HFFc6 (cell line): ENCODE measurements around the gene DENR. TPM values are rescaled to one million over a fixed set of nuclear protein-coding genes. Genes with fewer than 3 reads are reported as not detected.

Source experiments
- DNase-seq: peaks from one replicate; pipeline ENCODE4 v3.0.0-alpha.2; 2018
- H3K27ac Mint-ChIP-seq: 2 replicates; pipeline ENCODE4 v1.8.0; 2020; ENCODE audit warnings: mild to moderate bottlenecking, mixed read lengths
- H3K27me3 Mint-ChIP-seq: 2 replicates; pipeline ENCODE4 v1.8.0; 2021; ENCODE audit warnings: mild to moderate bottlenecking, moderate library complexity, mixed read lengths; ENCODE audit not compliant: insufficient read depth
- H3K36me3 Mint-ChIP-seq: 2 replicates; pipeline ENCODE4 v1.8.0; 2021; ENCODE audit warnings: low read depth, mixed read lengths
- H3K4me1 Mint-ChIP-seq: 2 replicates; pipeline ENCODE4 v1.8.0; 2020; ENCODE audit warnings: low read depth, mixed read lengths
- H3K4me3 Mint-ChIP-seq: 2 replicates; pipeline ENCODE4 v1.8.0; 2020; ENCODE audit warnings: mild to moderate bottlenecking, moderate library complexity, mixed read lengths
- H3K9me3 Mint-ChIP-seq: 2 replicates; pipeline ENCODE4 v1.8.0; 2020; ENCODE audit warnings: mild to moderate bottlenecking, mixed read lengths
- total RNA-seq, 6 experiments: library from RNA; stranded (reverse); fragmentation: NEBNext Ultra II Directional; extraction: Animal tissue kit (Norgen Biotek cat#: 25700); gene quantifications; 2 replicates in 1 of 6; 3 replicates in 5 of 6; pipeline ENCODE4 v1.2.3, GENCODE V29; 2021
- TF ChIP-seq, protein P1 (sequence below): fragments of 200-600 bp; sonication (generic); IDR thresholded peaks from 2 replicates; pipeline ENCODE4 v1.5.0; 2021; ENCODE audit warnings: antibody characterized with exemption, mild to moderate bottlenecking

Gene DENR
- total RNA-seq, 6 experiments from 2014 or later, result 53.2 to 66.7 (median 61.7) TPM

DNA sequence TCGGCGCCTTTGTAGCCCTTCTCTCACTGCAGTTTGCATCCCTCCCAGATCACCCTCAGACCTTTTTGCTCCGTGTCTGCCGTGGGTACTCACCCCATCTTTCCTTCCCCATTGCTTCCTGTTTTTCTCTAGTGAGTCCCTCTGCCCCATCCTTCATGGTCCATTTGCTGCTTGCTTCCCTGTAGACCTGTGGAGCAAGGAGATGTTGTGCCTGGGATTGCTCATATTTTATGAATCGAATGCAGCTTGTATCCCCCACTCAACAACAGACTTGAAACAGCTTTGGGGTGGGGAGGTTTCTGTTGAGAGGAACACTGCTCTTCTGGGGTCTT lies 661 bp downstream of the DENR start:
- Mint-ChIP-seq H3K9me3 (no peaks in the 10 kb centered on the region), H3K27ac (peak overlapping the region; percentile 81), H3K27me3 (peaks cover 3% of the 10 kb centered on the region), H3K4me3 (peak overlapping the region; percentile 95), H3K36me3 (peaks cover 45% of the 10 kb centered on the region), H3K4me1 (peaks cover 37% of the 10 kb centered on the region)
- no peak for DNase-seq
- TF ChIP-seq, protein P1, sequence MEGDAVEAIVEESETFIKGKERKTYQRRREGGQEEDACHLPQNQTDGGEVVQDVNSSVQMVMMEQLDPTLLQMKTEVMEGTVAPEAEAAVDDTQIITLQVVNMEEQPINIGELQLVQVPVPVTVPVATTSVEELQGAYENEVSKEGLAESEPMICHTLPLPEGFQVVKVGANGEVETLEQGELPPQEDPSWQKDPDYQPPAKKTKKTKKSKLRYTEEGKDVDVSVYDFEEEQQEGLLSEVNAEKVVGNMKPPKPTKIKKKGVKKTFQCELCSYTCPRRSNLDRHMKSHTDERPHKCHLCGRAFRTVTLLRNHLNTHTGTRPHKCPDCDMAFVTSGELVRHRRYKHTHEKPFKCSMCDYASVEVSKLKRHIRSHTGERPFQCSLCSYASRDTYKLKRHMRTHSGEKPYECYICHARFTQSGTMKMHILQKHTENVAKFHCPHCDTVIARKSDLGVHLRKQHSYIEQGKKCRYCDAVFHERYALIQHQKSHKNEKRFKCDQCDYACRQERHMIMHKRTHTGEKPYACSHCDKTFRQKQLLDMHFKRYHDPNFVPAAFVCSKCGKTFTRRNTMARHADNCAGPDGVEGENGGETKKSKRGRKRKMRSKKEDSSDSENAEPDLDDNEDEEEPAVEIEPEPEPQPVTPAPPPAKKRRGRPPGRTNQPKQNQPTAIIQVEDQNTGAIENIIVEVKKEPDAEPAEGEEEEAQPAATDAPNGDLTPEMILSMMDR, result no peak

GRCh38 chr12:122754790-122755189 lies 2.2 kb downstream of the DENR start:
- no peak for DNase-seq
- Mint-ChIP-seq H3K36me3 (peaks cover 45% of the 10 kb centered on the region), H3K4me1 (peaks cover 37% of the 10 kb centered on the region), H3K4me3 (no peak overlapping the region; the same call in 1 of the 2 replicates), H3K27ac (peak overlapping the region; percentile 45; the same call in 1 of the 2 replicates), H3K9me3 (no peaks in the 10 kb centered on the region), H3K27me3 (peaks cover 3% of the 10 kb centered on the region)
- TF ChIP-seq, protein P1, result no peak

DNA sequence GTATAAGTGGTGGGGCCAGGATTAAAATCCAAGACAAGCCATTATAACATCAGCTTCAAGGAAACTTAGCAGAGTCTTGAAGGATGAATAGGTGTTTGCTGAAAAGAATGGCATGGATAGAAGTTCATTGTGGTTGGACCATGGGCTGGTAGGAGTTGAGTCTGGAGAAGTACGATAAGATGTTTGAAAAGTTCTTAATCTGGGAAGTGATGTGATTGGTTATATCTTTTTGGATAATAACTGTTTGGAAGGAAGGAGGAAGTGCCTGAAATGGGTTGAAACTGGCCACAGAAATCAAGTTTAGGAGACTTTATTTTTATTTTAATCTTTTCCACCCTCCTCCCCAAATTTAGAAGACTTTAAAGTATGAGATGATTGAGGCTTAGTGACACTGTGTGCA lies 4.9 kb downstream of the DENR start:
- no peak for DNase-seq
- 0 out of 2 replicates have a peak overlapping the region, but pooled peaks have one; percentile 9 for H3K27ac Mint-ChIP-seq
- TF ChIP-seq, protein P1, result no peak
- H3K36me3 Mint-ChIP-seq, result peaks cover 45% of the 10 kb centered on the region
- no peaks in the 10 kb centered on the region for H3K9me3 Mint-ChIP-seq
- H3K4me3 Mint-ChIP-seq, result no peak overlapping the region
- no peaks in the 10 kb centered on the region for H3K27me3 Mint-ChIP-seq
- peaks cover 27% of the 10 kb centered on the region for H3K4me1 Mint-ChIP-seq

DNA sequence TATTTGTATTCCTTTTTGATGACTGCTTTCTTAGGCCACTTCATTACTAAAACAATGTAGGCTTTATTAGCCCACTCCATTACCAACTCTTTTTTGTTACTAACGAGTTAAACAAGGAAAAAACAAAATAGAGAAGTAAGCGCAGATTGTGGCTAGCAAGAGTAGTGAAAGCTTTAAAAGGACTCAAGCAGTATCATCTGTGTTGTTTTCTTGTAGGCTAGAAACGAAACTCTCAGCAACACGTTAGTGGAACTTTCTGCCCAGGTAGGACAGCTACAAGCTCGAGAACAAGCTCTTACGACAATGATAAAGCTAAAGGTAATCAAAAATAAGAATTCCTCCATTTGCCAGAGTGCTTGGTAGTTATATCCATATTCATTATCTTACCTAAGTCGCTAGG lies 32.9 kb downstream of the DENR start:
- no peak overlapping the region for H3K4me3 Mint-ChIP-seq
- peaks cover 1% of the 10 kb centered on the region; the same call in 1 of the 2 replicates for H3K27me3 Mint-ChIP-seq
- peaks cover 22% of the 10 kb centered on the region for H3K4me1 Mint-ChIP-seq
- no peaks in the 10 kb centered on the region for H3K36me3 Mint-ChIP-seq
- no peaks in the 10 kb centered on the region for H3K9me3 Mint-ChIP-seq
- no peak overlapping the region for H3K27ac Mint-ChIP-seq
- DNase-seq, result no peak
- TF ChIP-seq, protein P1, result no peak

DNA sequence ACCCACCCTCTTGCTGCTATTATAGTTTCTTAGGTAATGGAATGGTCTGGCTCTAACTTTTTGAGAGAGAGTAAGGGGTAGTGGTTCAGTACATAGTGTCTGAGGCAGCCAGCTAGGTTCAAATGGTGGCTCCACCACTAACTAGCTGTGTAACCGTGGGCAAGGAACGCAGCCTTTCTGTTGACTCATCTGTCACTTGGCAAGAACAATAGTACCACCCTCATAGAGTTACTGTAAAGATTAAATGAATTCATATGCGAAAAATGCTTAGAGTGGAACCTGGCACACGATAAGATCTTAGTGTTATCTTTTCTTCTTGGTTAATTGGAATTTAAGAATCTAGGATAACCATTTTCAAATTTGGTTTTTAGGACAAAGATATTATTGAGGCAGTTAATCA lies 35.8 kb downstream of the DENR start:
- DNase-seq, result peak; percentile 32
- no peaks in the 10 kb centered on the region for H3K9me3 Mint-ChIP-seq
- TF ChIP-seq, protein P1, result no peak
- peaks cover 1% of the 10 kb centered on the region; the same call in 1 of the 2 replicates for H3K27me3 Mint-ChIP-seq
- H3K27ac Mint-ChIP-seq, result no peak overlapping the region
- H3K4me3 Mint-ChIP-seq, result no peak overlapping the region
- peaks cover 28% of the 10 kb centered on the region for H3K4me1 Mint-ChIP-seq
- H3K36me3 Mint-ChIP-seq, result no peaks in the 10 kb centered on the region

- TF ChIP-seq, protein P1, result no peak
- H3K4me1 Mint-ChIP-seq, result peaks cover 26% of the 10 kb centered on the region
- H3K36me3 Mint-ChIP-seq, result no peaks in the 10 kb centered on the region
- no peaks in the 10 kb centered on the region for H3K9me3 Mint-ChIP-seq
- H3K4me3 Mint-ChIP-seq, result no peak overlapping the region
- H3K27ac Mint-ChIP-seq, result no peak overlapping the region
- H3K27me3 Mint-ChIP-seq, result peaks cover 1% of the 10 kb centered on the region; the same call in 1 of the 2 replicates
- no peak for DNase-seq
Measured at GRCh38 chr12:122789637-122790036, 37.0 kb downstream of the DENR start.
